GM21447 (cell line): Measurements from ENCODE around the gene THADA.

Experiments
- ATAC-seq: cut with Tn5 transposase; IDR thresholded peaks from one replicate; pipeline ENCODE4 v1.9.1; 2021; ENCODE audit not compliant: unreplicated experiment

THADA gene

GRCh38 chr2:43333101-43333655 is 262.7 kb downstream of the THADA start:
- ATAC-seq = no peak

- no peak for ATAC-seq
These were observed 263.2 kb downstream of the THADA start for GRCh38 chr2:43332653-43333052.

GRCh38 chr2:43331422-43331821 is 264.4 kb downstream of the THADA start:
- ATAC-seq = no peak

- ATAC-seq = no peak
These were observed 266.2 kb downstream of the THADA start for GRCh38 chr2:43329637-43330036.

GRCh38 chr2:43328832-43329231 is 267.0 kb downstream of the THADA start:
- no peak for ATAC-seq

- ATAC-seq = no peak
These were observed 267.7 kb downstream of the THADA start for GRCh38 chr2:43328133-43328532.

- no peak for ATAC-seq
These were observed 268.7 kb downstream of the THADA start for GRCh38 chr2:43327119-43327518.

- no peak for ATAC-seq
These were observed 269.6 kb downstream of the THADA start for GRCh38 chr2:43326101-43326825.

GRCh38 chr2:43325107-43325811 is 270.6 kb downstream of the THADA start:
- no peak for ATAC-seq

GRCh38 chr2:43324259-43325106 is 271.4 kb downstream of the THADA start:
- no peak for ATAC-seq

GRCh38 chr2:43323857-43324256 is 272.0 kb downstream of the THADA start:
- ATAC-seq = no peak

GRCh38 chr2:43321446-43321845 is 274.4 kb downstream of the THADA start:
- no peak for ATAC-seq

- ATAC-seq = no peak
These were observed 276.3 kb downstream of the THADA start for GRCh38 chr2:43319541-43319940.

GRCh38 chr2:43318791-43319190 is 277.0 kb downstream of the THADA start:
- no peak for ATAC-seq

- ATAC-seq = no peak
These were observed 278.2 kb downstream of the THADA start for GRCh38 chr2:43317680-43318079.

- no peak for ATAC-seq
These were observed 278.6 kb downstream of the THADA start for GRCh38 chr2:43317194-43317593.

GRCh38 chr2:43315482-43315881 is 280.4 kb downstream of the THADA start:
- ATAC-seq = no peak

- ATAC-seq = no peak
These were observed 281.4 kb downstream of the THADA start for GRCh38 chr2:43314299-43314927.

GRCh38 chr2:43313642-43314017 is 282.2 kb downstream of the THADA start:
- no peak for ATAC-seq

- no peak for ATAC-seq
These were observed 282.8 kb downstream of the THADA start for GRCh38 chr2:43312755-43313641.
